Measurements from ENCODE around the gene NRXN3.

NRXN3 gene

DNA sequence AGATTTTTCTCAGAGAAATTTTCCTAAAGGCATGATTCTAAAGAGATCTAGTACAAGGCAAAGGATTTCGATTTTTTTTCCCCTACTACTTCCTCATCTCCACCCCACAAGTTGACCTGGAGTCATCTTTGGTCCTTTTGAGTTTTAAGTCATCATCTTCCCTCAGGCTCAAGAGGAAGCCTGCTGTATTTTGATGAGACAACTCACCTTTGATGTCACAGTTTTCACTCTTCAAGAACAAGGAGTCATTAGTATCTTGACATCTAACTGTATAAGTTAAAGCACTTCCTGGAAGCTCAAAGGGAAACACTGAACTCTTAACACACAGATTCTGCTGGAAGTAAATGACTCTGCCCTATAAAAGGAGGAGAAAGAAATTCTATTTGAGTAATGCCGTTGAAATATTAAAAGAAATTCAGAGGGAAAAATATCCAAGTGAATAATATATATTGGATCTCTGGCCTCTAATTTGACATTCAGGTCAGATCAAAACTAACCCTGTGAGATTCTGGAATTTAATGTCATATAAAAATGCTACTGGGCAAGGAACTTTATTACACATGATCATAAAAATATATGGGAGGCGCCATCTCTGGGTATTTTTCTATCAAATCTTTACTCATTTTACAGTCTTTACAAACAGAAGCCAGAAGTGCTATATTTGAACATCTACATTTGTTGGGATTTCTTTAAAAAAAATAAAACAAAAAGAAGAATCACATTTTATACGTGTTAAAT, 435.0 kb downstream of the NRXN3 start:
- H3K9me3 ChIP-seq (ENCODE audit: insufficient read depth, low read depth, low read length) = no peaks in the 10 kb centered on the region
- no peaks in the 10 kb centered on the region for H3K36me3 ChIP-seq (ENCODE audit: insufficient read depth, low read depth, low read length)
- H3K4me3 ChIP-seq (ENCODE audit: low read length) = no peak overlapping the region
- H3K27me3 ChIP-seq (ENCODE audit: insufficient read depth, low read length) = no peaks in the 10 kb centered on the region; the same call in 1 of the 2 replicates
- no peak overlapping the region for H3K9ac ChIP-seq (ENCODE audit: low read depth, low read length)
- no peak overlapping the region for H3K27ac ChIP-seq (ENCODE audit: low read length)
- H3K4me1 ChIP-seq (ENCODE audit: insufficient read depth, low read length) = no peaks in the 10 kb centered on the region

DNA sequence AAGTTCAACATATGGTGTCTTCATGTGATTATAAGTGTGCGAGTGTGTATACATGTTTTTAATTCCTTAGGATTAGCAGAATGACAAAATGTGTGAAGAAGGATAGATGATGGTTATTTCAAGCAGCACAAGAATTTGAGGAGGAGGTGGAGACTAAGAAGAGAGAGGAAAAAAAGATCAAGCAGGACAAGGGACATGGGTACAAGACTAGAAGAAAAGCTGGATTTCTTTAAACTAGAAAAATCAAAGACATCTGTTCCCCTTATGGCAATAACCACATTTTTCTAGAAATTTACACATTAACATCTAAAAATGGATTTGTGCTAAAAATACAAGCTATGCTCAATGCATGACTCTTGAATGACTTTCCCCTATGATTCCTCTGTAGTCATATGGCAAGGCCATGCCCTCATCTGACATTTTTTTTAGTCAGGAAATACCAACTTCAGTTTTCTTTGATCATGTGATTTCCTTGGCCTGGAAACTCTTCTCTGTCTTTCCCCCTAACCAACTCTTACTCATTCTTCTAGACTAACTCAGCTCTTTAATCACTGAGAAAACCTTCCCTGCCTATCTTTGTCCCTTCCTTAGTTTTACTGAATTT, 435.8 kb downstream of the NRXN3 start:
- no peaks in the 10 kb centered on the region for H3K4me1 ChIP-seq (ENCODE audit: insufficient read depth, low read length)
- no peak overlapping the region for H3K27ac ChIP-seq (ENCODE audit: low read length)
- H3K9me3 ChIP-seq (ENCODE audit: insufficient read depth, low read depth, low read length) = no peaks in the 10 kb centered on the region
- no peaks in the 10 kb centered on the region for H3K36me3 ChIP-seq (ENCODE audit: insufficient read depth, low read depth, low read length)
- H3K27me3 ChIP-seq (ENCODE audit: insufficient read depth, low read length) = no peaks in the 10 kb centered on the region
- H3K9ac ChIP-seq (ENCODE audit: low read depth, low read length) = no peak overlapping the region
- no peak overlapping the region for H3K4me3 ChIP-seq (ENCODE audit: low read length)

DNA sequence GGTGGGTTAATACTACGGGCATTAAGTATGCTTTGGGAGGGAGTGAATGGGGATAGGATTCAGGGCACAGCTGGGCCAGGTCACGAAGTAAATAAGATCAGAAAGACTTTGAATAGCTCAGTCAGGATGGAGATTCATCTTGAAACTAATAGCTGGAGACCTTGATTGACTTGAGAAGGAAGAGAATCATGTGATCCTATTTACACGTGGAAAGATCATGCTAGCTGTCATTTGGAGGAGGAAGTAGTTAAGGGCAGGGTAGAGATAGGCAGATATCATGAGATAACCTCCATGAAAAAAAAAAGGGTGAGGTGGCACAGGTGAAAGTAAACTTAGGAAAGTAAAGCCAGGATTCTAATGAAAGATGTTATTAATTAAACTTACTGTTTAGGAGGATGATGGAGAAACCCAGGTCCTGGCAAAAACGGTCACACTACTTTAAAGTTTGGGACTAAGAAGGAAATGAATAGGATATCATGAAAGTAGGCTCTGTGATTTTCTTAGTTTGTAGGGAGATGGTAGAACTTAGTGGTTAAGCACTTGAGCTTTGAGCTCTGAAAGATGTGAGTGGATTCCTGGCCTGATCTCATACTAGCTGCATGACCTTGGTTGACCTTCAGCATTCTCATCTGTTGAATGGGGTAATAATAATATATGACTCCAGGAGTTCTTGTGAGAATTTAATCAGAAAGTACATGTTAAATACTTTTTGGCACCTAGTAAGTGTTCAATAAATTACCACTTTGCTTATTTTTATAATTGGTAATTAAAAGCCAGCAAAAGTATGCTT, 439.0 kb downstream of the NRXN3 start:
- Histone ChIP-seq H3K27me3 (ENCODE audit: insufficient read depth, low read length) (no peaks in the 10 kb centered on the region), H3K36me3 (ENCODE audit: insufficient read depth, low read depth, low read length) (no peaks in the 10 kb centered on the region), H3K27ac (ENCODE audit: low read length) (no peak overlapping the region), H3K9me3 (ENCODE audit: insufficient read depth, low read depth, low read length) (no peaks in the 10 kb centered on the region), H3K9ac (ENCODE audit: low read depth, low read length) (no peak overlapping the region), H3K4me3 (ENCODE audit: low read length) (no peak overlapping the region), H3K4me1 (ENCODE audit: insufficient read depth, low read length) (no peaks in the 10 kb centered on the region)

DNA sequence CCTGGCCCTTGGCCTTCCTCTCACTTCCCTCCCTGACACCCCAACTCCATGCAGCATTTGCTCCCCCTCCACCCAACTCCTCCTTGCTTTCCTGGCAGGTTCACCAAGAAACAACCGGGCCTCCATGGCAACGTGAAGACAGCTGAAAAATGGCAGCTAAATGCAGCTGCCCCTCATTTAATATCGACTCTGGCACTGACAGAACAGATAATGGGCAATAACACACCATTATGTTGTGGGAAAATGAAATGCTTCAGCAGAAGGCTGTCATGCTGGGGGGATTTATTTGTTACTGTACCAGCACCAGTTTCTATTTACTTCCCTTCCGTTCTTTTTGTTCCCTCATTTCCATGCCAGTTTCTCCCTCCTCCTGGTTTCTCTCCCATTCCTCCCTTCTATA, 440.8 kb downstream of the NRXN3 start:
- Histone ChIP-seq H3K9me3 (ENCODE audit: insufficient read depth, low read depth, low read length) (no peaks in the 10 kb centered on the region), H3K27me3 (ENCODE audit: insufficient read depth, low read length) (no peaks in the 10 kb centered on the region), H3K27ac (ENCODE audit: low read length) (no peak overlapping the region), H3K36me3 (ENCODE audit: insufficient read depth, low read depth, low read length) (no peaks in the 10 kb centered on the region), H3K9ac (ENCODE audit: low read depth, low read length) (no peak overlapping the region), H3K4me3 (ENCODE audit: low read length) (no peak overlapping the region), H3K4me1 (ENCODE audit: insufficient read depth, low read length) (no peaks in the 10 kb centered on the region)

DNA sequence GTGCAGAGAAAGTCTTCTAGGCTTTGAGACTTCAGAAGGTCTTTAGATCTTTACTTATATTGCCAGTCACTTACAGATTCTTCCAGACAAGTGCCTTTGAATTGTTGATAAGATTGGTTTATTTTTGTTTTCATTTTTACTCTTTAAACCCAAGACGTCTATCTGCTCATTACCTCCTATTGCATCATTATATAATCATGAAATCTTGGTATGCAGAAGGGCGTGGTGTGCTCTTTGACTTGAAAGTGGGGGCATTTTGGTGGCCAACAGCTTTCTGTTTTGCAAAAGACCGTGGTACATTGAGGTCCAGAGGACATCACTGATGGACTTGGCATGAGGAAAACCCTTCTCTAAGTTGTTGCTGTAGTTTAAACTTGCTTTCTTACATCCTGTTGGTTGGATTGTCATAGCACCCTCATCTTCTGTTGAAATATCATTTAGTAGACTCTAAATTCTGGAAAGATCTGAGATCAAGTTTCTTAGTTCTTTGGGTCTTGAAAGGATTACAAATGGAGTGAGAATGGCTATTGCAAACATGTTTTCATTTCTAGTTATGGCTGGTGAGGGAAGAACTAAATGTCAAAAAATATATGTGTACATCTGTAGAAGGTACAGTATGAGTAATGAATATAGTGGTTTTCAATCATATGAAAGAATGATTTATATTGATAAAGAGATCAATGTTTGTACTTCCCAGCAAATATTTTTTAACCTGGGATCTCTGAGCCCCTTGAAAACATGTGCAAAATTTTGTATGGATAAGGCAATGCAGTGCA, 441.8 kb downstream of the NRXN3 start:
- no peak overlapping the region for H3K27ac ChIP-seq (ENCODE audit: low read length)
- no peaks in the 10 kb centered on the region for H3K27me3 ChIP-seq (ENCODE audit: insufficient read depth, low read length)
- H3K4me3 ChIP-seq (ENCODE audit: low read length) = no peak overlapping the region
- no peak overlapping the region for H3K9ac ChIP-seq (ENCODE audit: low read depth, low read length)
- no peaks in the 10 kb centered on the region for H3K4me1 ChIP-seq (ENCODE audit: insufficient read depth, low read length)
- H3K36me3 ChIP-seq (ENCODE audit: insufficient read depth, low read depth, low read length) = no peaks in the 10 kb centered on the region
- no peaks in the 10 kb centered on the region for H3K9me3 ChIP-seq (ENCODE audit: insufficient read depth, low read depth, low read length)

DNA sequence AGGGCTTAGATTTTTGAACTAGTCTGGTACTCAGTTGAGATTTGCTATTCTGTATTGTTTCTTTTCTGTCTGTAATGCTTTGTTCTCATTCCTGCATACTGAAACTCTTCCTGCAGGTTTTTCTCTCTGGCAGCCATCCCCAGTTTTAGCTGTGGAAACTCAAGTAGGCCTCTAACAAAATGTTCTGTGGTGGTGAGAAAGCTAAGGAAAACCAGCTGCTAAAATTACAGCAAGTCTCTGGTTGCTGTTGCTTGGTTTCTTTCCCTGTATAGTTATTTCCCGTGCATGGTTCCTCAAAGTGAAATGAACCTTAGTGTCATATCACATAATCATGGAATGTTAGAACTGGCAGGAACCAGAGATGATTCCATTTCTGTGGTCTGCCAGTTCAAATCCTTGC, 442.5 kb downstream of the NRXN3 start:
- Histone ChIP-seq H3K27ac (ENCODE audit: low read length) (no peak overlapping the region), H3K27me3 (ENCODE audit: insufficient read depth, low read length) (no peaks in the 10 kb centered on the region), H3K4me3 (ENCODE audit: low read length) (no peak overlapping the region), H3K9me3 (ENCODE audit: insufficient read depth, low read depth, low read length) (no peaks in the 10 kb centered on the region), H3K36me3 (ENCODE audit: insufficient read depth, low read depth, low read length) (no peaks in the 10 kb centered on the region), H3K9ac (ENCODE audit: low read depth, low read length) (no peak overlapping the region), H3K4me1 (ENCODE audit: insufficient read depth, low read length) (no peaks in the 10 kb centered on the region)

DNA sequence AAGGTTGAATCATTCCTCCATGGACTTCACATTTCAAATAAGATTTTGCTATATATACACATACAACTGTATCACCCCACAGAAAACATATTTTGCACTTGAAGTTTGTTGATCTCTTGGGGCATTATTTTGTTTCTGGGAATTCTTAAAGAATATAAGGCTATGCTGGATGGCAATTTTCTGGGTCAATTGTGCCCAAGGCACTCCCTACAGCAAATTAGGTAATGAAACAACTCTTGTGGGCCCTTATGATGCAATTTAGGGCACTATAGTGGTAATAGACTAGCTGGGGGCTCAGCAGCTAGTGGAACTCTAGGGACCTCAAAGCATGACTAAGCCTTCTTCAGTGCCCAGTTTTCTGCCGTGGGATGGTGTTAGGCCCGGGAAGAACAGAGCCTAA, 444.4 kb downstream of the NRXN3 start:
- no peaks in the 10 kb centered on the region for H3K27me3 ChIP-seq (ENCODE audit: insufficient read depth, low read length)
- H3K4me3 ChIP-seq (ENCODE audit: low read length) = no peak overlapping the region
- H3K9ac ChIP-seq (ENCODE audit: low read depth, low read length) = no peak overlapping the region
- no peaks in the 10 kb centered on the region for H3K4me1 ChIP-seq (ENCODE audit: insufficient read depth, low read length)
- H3K36me3 ChIP-seq (ENCODE audit: insufficient read depth, low read depth, low read length) = no peaks in the 10 kb centered on the region
- no peaks in the 10 kb centered on the region for H3K9me3 ChIP-seq (ENCODE audit: insufficient read depth, low read depth, low read length)
- no peak overlapping the region for H3K27ac ChIP-seq (ENCODE audit: low read length)

DNA sequence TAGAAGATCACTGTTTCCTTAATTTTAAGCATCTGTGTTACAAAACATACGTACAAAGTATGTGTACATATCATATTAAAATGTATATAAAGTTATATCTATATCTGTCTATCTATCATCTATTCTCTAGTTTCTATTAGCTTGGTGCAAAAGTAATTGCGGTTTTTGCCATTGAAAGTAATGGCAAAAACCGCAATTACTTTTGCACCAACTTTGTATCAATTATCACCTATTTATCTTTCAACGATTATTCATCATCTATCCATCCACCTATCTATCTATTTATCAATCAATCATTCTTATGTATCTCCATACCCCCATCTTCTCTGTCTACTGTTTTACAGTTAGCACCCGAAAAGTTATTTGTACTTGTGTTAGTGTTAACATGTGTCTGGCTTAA, 447.6 kb downstream of the NRXN3 start:
- no peaks in the 10 kb centered on the region for H3K4me1 ChIP-seq (ENCODE audit: insufficient read depth, low read length)
- H3K36me3 ChIP-seq (ENCODE audit: insufficient read depth, low read depth, low read length) = no peaks in the 10 kb centered on the region
- H3K27ac ChIP-seq (ENCODE audit: low read length) = no peak overlapping the region
- no peaks in the 10 kb centered on the region; the same call in 1 of the 2 replicates for H3K27me3 ChIP-seq (ENCODE audit: insufficient read depth, low read length)
- H3K9me3 ChIP-seq (ENCODE audit: insufficient read depth, low read depth, low read length) = no peaks in the 10 kb centered on the region
- H3K9ac ChIP-seq (ENCODE audit: low read depth, low read length) = no peak overlapping the region
- H3K4me3 ChIP-seq (ENCODE audit: low read length) = no peak overlapping the region

DNA sequence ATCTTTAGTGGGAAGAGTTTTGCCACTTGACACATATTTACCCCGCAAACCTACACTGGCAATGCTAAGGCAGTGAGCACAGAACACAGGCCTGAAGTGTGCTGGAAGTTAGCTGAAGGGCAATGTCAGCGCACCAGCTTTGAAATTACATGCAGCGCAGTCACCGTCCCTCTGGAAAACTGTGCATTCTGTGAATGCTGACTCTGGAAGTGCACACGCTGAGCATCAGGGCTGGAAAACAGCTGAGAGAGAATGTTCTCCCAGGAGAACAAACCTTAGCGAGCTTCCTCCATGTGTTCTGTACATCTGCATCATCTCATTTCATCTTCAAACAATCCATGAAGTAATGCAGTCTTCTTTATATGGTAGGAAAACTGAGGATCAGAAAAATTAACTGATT, 448.2 kb downstream of the NRXN3 start:
- no peaks in the 10 kb centered on the region; the same call in 1 of the 2 replicates for H3K27me3 ChIP-seq (ENCODE audit: insufficient read depth, low read length)
- no peaks in the 10 kb centered on the region for H3K36me3 ChIP-seq (ENCODE audit: insufficient read depth, low read depth, low read length)
- H3K9me3 ChIP-seq (ENCODE audit: insufficient read depth, low read depth, low read length) = no peaks in the 10 kb centered on the region
- no peak overlapping the region for H3K4me3 ChIP-seq (ENCODE audit: low read length)
- no peak overlapping the region for H3K9ac ChIP-seq (ENCODE audit: low read depth, low read length)
- no peak overlapping the region for H3K27ac ChIP-seq (ENCODE audit: low read length)
- H3K4me1 ChIP-seq (ENCODE audit: insufficient read depth, low read length) = no peaks in the 10 kb centered on the region

DNA sequence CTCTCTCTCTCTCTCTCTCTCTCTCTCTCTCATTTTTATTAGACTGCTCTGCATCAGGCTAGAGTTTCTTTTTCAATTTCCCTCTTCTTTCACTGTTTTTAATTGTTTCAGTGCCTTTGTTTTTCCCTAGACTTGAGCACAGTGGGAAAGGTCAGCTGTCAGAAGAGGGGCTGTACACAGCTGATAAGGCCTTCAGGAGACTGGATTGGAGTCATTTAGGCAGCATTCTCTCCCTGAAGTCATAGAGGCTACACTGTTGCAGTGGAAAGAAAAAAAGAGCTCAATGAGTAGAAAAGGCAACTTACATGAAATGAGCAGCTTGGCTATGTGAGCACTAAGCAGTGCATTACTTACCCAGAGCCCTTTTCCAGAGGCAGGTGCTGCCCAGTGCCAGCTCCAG, 456.9 kb downstream of the NRXN3 start:
- Histone ChIP-seq H3K9me3 (ENCODE audit: insufficient read depth, low read depth, low read length) (no peaks in the 10 kb centered on the region), H3K9ac (ENCODE audit: low read depth, low read length) (no peak overlapping the region), H3K4me1 (ENCODE audit: insufficient read depth, low read length) (no peaks in the 10 kb centered on the region), H3K27ac (ENCODE audit: low read length) (no peak overlapping the region), H3K4me3 (ENCODE audit: low read length) (no peak overlapping the region), H3K27me3 (ENCODE audit: insufficient read depth, low read length) (no peaks in the 10 kb centered on the region), H3K36me3 (ENCODE audit: insufficient read depth, low read depth, low read length) (no peaks in the 10 kb centered on the region)

DNA sequence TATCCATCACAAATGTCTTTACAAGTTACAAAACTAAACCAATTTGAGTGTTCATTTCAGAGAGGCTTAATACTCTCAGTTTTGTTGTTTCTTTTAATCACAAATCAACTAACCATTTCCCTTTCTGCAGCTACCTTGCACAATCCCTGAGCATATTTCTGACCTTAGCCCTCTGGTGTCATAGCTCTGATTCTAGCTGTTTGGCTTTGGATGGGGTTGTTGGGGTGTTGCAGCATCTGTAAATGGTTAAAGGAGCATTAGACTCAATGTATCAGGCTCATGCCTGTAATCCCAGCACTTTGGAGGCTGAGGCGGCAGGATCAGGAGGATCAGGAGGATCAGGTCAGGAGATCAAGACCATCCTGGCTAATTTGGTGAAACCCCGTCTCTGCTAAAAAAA, 461.4 kb downstream of the NRXN3 start:
- H3K4me1 ChIP-seq (ENCODE audit: insufficient read depth, low read length) = peaks cover 9% of the 10 kb centered on the region; the same call in 1 of the 2 replicates
- H3K4me3 ChIP-seq (ENCODE audit: low read length) = no peak overlapping the region
- H3K27ac ChIP-seq (ENCODE audit: low read length) = no peak overlapping the region
- H3K36me3 ChIP-seq (ENCODE audit: insufficient read depth, low read depth, low read length) = no peaks in the 10 kb centered on the region
- H3K9ac ChIP-seq (ENCODE audit: low read depth, low read length) = no peak overlapping the region
- no peaks in the 10 kb centered on the region for H3K27me3 ChIP-seq (ENCODE audit: insufficient read depth, low read length)
- no peaks in the 10 kb centered on the region for H3K9me3 ChIP-seq (ENCODE audit: insufficient read depth, low read depth, low read length)
